PC-9 (cell line): Measurements from ENCODE around the gene GREM1.

ENCODE experiments used
- CTCF ChIP-seq: fragments of 200-600 bp; sonication (generic); conservative IDR thresholded peaks from 2 replicates; pipeline ENCODE4 v1.6.1; 2017; ENCODE audit warnings: mixed run types, antibody characterized with exemption, mild to moderate bottlenecking, moderate library complexity
- EZH2 ChIP-seq: fragments of 200-600 bp; sonication (generic); IDR thresholded peaks from 2 replicates; pipeline ENCODE4 v1.8.0; 2017; ENCODE audit warnings: antibody characterized with exemption, low read depth

GRCh38 chr15:32739522-32740063 is 21.8 kb downstream of the GREM1 start:
- TF ChIP-seq CTCF (no peak), EZH2 (no peak)
